Sigmoid colon (tissue), 4 donors: Measurements from ENCODE around the gene REXO5.

Experiments
- CTCF ChIP-seq, 4 experiments: fragments of 450-650 bp in 3 of 4; fragments of 200-600 bp in 1 of 4; IDR thresholded peaks; one replicate each; pipeline ENCODE4 v1.5.1; 2016 to 2019; ENCODE audit warnings: antibody characterized with exemption in 4 of 4, mild to moderate bottlenecking in 3 of 4, moderate library complexity in 2 of 4
- EP300 ChIP-seq, 4 donors: sonication (generic); formaldehyde crosslinking; IDR thresholded peaks; one replicate each; pipeline ENCODE4 v1.6.1; 2017; ENCODE audit warnings: antibody characterized with exemption in 4 of 4
- POLR2A ChIP-seq, 2 donors: fragments of 450-650 bp; IDR thresholded peaks; one replicate each; pipeline ENCODE4 v1.6.1; 2016; ENCODE audit warnings: antibody characterized with exemption in 2 of 2, mild to moderate bottlenecking in 2 of 2, moderate library complexity in 2 of 2
- POLR2AphosphoS5 ChIP-seq, 4 donors: sonication (generic); formaldehyde crosslinking; IDR thresholded peaks; one replicate each; pipeline ENCODE4 v1.6.1; 2017; ENCODE audit warnings: antibody characterized with exemption in 4 of 4

GRCh38 chr16:20875355-20875650, 69.0 kb downstream of the REXO5 start:
- TF ChIP-seq CTCF (IDR thresholded peaks at IDR 0.05): no peak
- TF ChIP-seq POLR2A (IDR thresholded peaks at IDR 0.05): no peak
- TF ChIP-seq POLR2AphosphoS5 (IDR thresholded peaks at IDR 0.05): no peak
- no peak for TF ChIP-seq EP300 (IDR thresholded peaks at IDR 0.05)
